ES-I3 (cell line): ENCODE measurements around the gene ADAMTSL2.

Source experiments
- H3K36me3 ChIP-seq: 2 replicates; pipeline ENCODE4 v1.6.1; 2013; ENCODE audit warnings: mild to moderate bottlenecking, low read length, control low read depth, moderate library complexity; ENCODE audit not compliant: insufficient read depth
- H3K4me1 ChIP-seq: 2 replicates; pipeline ENCODE4 v1.6.1; 2013; ENCODE audit warnings: mild to moderate bottlenecking, control low read depth, low read length; ENCODE audit not compliant: insufficient read depth
- H3K9ac ChIP-seq: 2 replicates; pipeline ENCODE4 v1.6.1; 2013; ENCODE audit warnings: low read depth, mild to moderate bottlenecking, low read length, moderate library complexity
- H3K9me3 ChIP-seq: 2 replicates; pipeline ENCODE4 v1.6.1; 2013; ENCODE audit warnings: mild to moderate bottlenecking, low read length, moderate library complexity; ENCODE audit not compliant: control insufficient read depth, insufficient read depth

The ADAMTSL2 gene

DNA sequence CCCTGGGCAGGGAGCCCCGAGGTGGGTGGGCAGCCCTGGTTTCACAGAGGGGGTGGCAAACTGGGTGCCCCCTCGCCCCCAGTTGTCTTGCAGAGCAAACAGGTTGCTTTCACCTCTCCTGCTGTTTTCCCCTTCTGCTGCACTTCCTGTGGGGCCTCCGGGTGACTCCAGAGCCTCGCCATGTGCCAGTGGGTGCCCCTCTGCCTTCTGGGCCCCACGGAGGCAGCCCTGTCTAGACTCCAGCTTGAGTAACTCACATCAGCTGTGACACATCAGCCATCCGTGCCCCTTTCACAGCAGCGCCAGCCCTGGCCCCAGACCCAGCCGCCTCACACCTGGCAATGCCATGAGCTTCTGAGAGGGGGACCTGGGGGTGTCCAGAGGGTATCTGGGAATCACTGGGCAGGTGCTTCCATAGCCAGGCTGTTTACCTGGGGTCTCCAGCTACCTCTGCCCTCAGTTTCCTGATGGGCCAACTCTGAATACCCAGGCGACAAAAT, 36.9 kb downstream of the ADAMTSL2 start:
- Histone ChIP-seq H3K9ac (no peak overlapping the region), H3K36me3 (no peaks in the 10 kb centered on the region), H3K4me1 (no peaks in the 10 kb centered on the region; the same call in 1 of the 2 replicates), H3K9me3 (no peaks in the 10 kb centered on the region)

DNA sequence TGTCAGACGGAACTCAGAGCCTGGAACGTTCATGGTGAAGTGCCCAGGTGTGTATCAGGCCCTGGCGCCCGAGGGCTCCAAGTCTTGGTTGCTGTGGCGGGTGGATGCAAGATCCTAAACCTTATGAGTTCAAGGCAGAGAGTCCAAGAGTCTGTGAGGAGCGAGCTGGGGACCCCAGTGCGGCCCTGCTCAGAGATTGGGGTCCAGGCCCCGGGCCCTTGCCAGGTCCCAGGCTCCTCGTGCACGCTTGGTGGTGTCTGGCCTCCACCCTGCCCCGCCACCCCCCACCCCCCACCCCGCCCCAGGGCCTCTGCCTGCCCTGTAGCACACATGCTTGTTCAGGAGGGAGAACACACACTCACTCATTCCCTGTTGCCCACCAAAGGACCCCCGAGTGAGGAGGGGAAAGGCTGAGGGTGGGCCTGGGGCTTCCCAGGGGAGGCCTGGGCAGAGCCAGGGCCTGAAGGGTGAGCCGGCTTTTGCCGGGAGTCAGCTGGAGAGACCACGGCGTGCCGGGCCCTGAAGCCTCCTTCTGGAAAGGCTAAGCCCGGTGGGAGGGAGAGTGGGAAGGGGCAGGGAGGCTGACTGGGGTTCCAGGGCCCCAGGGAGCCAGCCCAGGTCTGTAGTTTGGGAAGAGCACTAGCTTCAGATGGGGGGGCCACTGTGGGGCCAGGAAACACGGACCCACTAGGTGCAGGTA, 37.5 kb downstream of the ADAMTSL2 start:
- H3K36me3 ChIP-seq = no peaks in the 10 kb centered on the region
- no peaks in the 10 kb centered on the region; the same call in 1 of the 2 replicates for H3K4me1 ChIP-seq
- H3K9ac ChIP-seq = no peak overlapping the region
- no peaks in the 10 kb centered on the region for H3K9me3 ChIP-seq

DNA sequence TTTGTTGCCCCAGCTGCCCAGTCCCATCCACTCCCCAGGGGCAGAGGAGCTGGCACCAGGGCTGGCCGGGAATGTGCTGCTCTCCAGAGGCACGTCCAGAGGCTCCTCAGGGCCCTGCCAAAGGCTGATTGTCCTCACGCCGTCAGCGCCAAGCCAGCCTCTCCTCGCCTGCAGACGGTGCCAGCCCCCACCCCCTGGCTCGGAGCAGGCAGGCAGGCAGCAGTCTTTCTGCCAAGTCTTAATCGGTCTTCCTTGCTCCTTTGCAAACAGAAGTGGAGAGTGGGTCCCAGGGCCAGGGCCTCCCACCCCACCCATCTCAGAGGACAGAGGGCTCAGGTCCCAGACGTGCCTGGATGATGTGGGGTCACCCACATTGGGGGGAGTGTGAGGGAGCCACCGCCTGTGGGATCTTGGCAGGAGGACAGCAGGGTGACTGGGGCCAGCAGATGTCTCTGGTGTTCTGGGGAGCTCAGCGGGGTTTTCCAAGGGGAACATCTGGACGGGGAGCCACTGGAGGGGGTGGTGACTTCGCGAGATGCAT, 38.4 kb downstream of the ADAMTSL2 start:
- Histone ChIP-seq H3K4me1 (peaks cover 4% of the 10 kb centered on the region; the same call in 1 of the 2 replicates), H3K9ac (no peak overlapping the region), H3K36me3 (no peaks in the 10 kb centered on the region), H3K9me3 (no peaks in the 10 kb centered on the region)

DNA sequence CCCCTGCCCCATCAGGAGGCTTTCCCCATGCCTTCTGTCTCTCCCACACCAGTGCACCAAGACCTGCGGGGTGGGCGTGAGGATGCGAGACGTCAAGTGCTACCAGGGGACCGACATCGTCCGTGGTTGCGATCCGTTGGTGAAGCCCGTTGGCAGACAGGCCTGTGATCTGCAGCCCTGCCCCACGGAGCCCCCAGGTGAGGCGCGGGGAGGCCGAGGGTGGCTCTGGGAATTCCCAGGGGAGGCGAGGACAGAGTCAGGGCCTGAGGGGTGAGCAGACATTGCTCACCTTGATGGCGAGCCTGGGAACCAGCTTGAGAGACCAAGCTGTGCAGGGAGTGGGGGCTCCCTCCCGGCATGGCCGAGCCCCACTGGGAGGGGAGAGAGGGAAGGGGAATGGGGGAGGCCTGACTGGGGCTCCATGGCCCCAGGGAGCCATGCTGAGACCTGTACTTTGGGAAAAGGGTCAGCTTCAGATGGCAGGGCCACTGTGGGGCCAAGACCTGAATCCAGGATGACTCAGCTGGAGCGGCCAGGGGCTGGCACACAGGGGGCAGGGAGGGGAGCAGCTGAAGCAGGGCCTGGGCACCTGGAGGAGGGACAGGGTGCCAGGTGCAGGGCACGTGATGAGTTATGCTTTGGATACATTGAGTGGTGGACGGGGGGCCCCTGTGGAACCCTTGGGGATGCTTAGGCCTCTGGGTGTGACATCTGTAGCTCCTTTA, 39.4 kb downstream of the ADAMTSL2 start:
- Histone ChIP-seq H3K9me3 (no peaks in the 10 kb centered on the region), H3K4me1 (peaks cover 4% of the 10 kb centered on the region; the same call in 1 of the 2 replicates), H3K9ac (no peak overlapping the region), H3K36me3 (no peaks in the 10 kb centered on the region)

DNA sequence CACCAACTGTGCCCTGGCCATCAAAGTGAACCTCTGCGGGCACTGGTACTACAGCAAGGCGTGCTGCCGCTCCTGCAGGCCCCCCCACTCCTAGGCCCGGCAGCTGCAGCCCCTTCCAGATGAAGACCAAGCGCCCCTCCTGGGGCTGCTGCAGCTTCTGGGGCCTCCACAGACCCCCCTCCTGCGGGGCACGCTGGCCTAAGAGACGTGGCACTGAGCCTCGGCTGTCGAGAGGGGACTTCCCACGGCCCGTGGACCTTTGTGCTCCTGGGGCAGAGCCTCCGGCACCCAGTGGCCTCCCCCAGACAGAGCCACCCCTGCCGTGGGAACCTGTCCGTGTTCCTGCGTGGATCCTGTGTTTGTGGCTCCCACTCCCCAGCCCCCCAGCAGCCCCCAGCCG, 40.3 kb downstream of the ADAMTSL2 start:
- Histone ChIP-seq H3K36me3 (no peaks in the 10 kb centered on the region), H3K4me1 (peaks cover 4% of the 10 kb centered on the region; the same call in 1 of the 2 replicates), H3K9me3 (no peaks in the 10 kb centered on the region), H3K9ac (no peak overlapping the region)

DNA sequence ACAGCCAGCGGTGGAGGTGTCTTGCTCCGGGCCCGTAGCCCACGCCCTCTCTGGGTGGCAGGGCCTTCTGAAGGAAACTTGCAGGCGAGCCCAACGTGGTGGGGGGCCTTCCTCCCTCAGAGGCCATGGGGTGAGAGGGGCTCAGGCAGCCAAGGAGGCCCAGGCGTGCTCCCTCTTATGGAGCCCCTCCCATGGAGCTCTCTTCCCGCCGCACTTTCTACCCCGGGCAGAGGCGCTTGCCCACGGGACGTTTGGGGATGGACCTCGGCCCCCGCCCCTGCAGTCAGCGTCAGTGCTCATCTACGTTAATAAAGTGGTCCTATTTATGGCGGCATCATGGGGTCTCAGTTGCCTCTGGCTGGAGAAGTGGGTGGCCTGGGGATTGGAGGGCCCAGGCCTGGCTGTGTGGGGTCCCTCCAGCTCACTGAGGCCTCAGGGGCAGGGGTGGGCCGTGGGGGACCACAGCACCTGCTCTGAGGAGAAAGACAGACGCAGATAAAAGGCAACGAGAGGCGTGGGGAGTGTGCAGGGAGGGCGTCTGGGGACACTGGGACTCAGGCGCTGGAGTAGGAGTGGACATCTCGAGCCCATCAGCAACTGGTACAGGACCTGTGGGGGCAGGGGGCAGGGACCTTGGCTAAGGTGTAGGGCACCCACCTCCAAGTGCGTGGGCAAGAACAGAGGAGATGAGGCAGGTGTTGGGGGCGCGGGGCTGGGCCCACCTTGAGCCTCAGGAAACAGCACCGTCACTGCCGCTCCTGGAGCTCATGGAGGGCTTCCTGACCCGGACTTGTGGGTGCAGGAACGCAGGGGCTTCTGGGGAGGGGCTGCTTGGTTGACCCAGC, 40.9 kb downstream of the ADAMTSL2 start:
- H3K36me3 ChIP-seq = no peaks in the 10 kb centered on the region
- no peak overlapping the region for H3K9ac ChIP-seq
- no peaks in the 10 kb centered on the region for H3K9me3 ChIP-seq
- H3K4me1 ChIP-seq = peaks cover 4% of the 10 kb centered on the region; the same call in 1 of the 2 replicates

DNA sequence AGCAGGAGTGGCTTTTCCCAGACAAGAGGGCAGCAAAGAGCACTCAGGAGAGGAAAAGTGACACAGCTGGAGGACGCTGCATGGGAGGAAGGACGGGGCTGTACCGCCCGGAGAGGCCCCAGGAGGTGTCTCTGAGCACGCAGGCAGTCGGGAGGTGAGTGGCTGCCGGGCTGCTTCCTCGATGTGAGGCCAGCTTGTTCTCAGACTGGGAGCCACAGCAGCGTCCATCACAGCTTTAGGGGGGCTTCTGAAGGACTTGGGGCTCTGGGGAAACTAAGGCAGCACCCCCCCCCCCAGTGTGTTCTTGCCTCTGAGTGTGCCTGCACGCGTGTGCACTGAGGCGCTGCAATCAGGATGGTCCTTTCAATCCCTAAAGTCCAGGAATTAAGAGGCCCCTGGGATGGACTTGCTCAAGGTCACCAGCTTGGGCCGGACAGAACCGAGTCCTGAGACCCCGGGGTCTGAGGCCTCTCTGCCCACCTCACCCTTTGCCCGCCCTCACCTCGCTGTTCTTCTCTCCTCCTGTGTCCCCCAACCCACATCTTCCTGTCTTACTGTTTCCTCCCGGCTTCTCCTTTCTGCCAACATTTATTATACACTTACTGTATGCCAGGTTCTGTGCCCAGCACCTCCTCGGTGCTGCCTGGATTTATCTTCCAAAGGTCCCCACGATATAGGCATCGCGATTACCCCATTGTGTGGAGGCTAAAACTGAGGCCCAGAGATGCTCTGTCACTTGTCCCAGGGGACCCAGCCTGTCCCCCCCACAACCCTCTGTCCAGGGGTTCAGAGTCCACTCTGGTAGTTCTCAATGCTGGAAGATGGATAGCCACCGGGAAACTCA, 41.7 kb downstream of the ADAMTSL2 start:
- Histone ChIP-seq H3K9ac (no peak overlapping the region), H3K4me1 (peaks cover 5% of the 10 kb centered on the region), H3K9me3 (no peaks in the 10 kb centered on the region), H3K36me3 (no peaks in the 10 kb centered on the region)

DNA sequence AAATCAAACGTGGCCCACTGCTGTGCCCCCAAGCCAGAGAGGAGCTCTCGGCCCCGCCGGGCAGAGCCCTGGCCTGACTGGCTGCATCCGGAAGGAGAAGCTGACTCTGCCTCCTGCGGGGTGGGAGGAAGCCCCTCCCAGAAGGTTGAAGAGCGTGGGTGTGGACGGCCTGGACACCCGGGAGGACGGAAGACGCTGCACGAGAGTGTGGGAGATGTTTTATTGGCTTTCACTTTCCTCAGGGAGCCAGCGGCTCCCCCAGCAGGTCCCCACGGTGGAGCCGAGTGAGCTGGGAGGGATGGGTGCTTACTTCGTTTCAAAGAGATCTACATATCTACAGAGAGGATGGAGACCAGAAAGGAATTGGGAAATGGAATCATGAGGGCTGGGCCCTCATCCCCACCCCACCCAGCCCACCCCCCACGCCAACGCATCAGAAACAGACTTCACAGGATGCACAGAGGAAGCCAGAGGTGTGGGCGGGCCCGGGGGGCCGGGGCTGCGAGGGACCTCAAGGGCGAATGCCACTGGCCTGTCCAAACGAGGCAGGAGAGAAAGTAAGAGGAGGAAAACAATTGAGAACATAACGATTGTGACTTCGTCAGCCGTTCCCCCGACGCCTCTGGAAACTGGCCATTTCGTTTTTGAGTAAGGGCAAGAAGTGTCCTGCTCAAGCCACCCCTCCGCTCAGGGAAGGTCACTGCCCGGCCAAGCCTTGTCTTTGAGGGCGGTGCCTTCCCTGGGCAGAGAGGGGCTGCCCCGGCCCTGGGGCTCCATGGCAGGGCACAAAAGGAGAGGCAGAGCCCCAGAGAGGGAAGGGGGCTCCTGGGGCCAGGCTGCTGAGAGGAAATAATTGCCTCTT, 42.6 kb downstream of the ADAMTSL2 start:
- Histone ChIP-seq H3K9ac (no peak overlapping the region), H3K4me1 (peaks cover 10% of the 10 kb centered on the region), H3K36me3 (no peaks in the 10 kb centered on the region), H3K9me3 (no peaks in the 10 kb centered on the region)

DNA sequence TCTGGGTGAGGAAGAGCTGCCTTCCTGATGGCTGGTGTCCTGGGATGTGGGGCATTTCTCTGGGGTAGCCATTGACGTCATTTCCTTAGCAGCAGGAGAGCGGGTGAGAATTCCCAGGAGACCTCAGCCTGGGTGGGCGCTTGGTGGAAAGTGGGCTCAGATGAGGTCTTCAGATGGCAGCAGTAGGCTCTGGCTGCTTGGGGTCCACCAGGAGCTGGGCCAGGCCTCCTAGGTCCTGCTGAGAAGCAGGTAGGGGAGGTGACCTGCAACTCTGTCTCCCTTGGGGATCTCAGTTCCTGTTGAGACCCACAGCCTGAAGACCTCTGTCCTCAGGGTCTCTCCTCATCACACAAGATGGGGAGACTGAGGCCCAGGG, 43.2 kb downstream of the ADAMTSL2 start:
- Histone ChIP-seq H3K9ac (no peak overlapping the region), H3K4me1 (peaks cover 10% of the 10 kb centered on the region), H3K9me3 (no peaks in the 10 kb centered on the region), H3K36me3 (no peaks in the 10 kb centered on the region)

DNA sequence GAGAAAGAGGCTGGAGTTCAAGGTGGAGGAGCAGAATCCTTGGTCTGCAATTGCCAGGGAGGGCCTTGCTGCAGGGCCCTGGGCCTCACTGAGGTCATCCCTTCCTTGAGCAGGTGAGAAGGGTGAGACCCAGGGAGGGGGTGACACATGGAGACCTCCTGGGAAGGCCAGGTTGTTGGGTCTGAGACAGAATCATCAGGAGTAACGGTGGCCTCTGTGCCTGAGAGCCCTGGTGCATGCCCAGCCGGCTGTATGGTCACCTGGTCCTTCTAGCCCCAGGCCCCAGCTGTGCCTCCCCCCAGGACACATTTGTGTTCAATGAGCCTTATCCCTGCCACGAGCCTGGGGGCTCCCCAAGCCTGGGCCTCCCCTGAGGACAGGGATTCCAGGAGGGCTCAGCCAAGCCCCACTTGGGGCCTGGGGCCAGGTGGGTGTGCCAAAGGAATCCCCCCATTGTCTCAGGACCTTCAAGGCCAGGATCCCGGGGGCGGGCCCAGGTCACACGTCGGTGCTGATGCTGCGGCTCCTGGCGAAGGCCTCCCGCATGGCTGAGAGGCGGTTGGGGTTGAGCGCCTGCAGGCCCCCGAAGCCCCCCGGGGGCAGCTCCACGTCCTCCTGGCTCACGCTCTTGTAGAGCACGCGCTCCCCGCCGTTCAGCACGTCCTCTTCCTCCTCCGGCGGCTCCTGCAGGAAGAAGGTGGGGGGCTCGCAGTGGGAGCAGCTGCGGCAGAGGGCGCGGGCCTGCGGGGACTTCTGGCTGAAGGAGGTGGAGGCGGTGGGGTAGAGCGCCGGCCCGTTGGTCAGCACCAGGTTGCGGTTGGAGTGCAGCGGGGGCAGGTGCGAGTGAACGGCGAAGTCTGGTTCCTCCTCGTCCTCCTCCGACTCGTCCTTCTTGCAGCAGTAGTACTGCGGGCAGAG, 44.3 kb downstream of the ADAMTSL2 start:
- Histone ChIP-seq H3K9ac (no peak overlapping the region), H3K4me1 (peaks cover 10% of the 10 kb centered on the region), H3K9me3 (no peaks in the 10 kb centered on the region), H3K36me3 (no peaks in the 10 kb centered on the region)

DNA sequence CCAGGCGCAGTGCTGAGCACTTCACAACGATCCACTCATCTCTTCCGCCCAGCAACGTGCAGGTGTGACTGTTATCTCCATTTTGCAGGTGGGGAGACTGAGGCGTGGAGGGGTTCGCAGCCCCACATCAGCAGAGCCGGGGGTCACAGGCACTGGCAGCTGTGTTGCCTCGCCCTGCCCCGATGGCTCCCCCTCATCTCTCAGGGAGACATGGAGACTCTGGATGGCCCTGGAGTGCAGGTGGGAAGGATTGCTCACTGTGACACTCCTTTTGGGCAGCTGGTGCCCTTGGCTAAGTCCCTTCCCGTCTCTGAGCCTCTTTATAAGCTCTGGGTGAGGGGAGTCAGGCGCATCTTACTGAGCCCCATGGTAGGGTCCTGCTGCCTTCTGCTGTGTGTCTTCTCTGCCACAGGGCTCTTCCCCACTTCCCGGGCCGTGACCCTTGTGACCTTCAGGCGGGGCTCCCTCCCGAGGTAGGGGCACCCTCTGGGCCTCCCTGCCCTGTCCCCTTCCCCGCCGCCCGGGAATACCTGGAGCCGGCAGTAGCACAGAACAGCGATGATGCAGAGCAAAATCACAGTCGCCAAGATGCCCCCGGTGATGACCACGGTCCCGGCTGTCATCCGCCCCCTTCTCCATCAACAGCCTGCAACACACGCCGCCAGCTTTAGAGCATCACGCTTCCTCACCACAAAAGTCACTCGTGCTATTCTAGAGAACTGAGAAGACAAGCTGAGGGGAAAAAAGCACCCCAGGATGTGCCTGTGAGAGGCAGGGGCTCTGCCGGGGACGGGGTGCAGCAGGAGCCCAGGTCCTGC, 45.3 kb downstream of the ADAMTSL2 start:
- no peak overlapping the region for H3K9ac ChIP-seq
- H3K9me3 ChIP-seq = no peaks in the 10 kb centered on the region
- peaks cover 17% of the 10 kb centered on the region for H3K4me1 ChIP-seq
- H3K36me3 ChIP-seq = no peaks in the 10 kb centered on the region

DNA sequence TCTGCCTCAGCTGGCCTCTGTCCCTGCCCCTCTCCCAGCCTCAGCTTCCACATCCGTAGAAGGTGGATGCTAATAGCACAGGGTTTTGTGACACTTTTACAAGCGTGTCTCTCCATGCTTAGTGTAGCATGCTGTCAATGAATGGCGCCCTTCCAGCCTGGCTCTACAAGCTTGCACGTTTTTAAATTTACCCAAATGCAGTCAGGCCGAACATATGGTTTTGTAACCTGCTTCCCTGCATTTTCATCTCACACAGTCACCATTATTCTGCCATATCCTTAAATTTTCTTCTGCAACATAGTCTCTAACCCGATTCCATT, 45.9 kb downstream of the ADAMTSL2 start:
- peaks cover 20% of the 10 kb centered on the region for H3K4me1 ChIP-seq
- no peaks in the 10 kb centered on the region for H3K36me3 ChIP-seq
- H3K9me3 ChIP-seq = no peaks in the 10 kb centered on the region
- no peak overlapping the region for H3K9ac ChIP-seq
